Measurements from ENCODE around the gene TAC3.
"Not testable (repeated sequence)": the region's sequence is repeated elsewhere in the genome, so short reads cannot be mapped to it uniquely, and the experiment has no call there.

TAC3 gene

DNA sequence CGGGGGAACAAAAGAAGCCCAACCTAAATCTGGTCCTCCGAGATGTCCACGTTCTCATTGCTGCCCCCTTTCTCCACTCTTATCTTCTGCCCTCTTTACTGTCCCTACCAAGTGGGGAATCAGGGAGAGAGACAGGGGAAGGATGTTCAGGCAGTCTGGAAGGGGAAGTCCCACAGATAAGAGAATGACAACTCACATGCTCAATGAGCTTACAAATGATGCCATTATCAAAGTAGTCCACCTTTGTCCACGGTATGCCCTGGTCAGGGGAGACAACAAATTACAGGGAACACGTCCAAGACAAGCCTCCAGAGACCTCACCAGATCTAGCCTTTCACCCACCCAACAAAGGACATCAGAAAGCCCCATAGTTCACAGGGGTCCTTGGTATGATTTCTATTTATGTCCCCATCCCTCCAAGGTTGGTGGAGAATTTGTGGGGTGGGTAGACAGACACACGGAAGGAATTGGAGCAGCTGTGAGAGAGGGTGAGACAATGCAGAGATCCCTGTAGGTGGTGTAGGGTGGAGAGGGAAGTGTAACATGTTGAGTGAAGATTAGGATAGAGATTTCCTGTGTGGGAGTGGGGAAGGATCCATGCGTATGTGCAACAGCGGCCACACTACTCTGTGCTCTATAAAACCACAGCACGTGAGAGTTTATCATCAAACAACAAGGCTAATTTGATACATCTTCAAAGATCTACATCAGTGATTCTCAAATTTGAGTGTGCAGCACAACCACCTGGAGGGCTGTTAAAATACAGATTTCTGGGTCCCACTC lies 22.9 kb upstream of the TAC3 start:
- in situ Hi-C loops (cut with MboI; ENCODE audit: low pct_unique_long_range_greater_than_20kb, low sequenced_read_pairs), result no loop called here
- no peak for DNase-seq

DNA sequence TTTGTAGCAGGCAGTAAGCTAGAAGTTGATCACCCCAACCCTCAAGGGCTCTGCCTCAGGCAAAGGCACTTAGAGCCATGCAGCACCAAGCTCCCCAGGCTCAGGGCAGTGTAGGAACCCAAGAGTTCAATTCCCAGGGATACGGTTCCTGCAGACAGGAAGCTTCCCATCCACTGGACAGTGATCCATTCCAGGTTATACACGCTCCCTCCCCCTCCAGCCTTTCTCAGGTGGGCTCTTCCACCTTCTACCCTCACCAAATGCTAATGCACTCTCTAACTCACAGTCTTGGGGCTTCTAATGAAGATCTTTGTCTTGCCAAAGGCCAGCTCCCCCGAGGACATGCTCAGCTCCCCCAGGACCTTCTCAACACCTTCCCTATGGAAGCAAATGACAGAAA lies 20.9 kb upstream of the TAC3 start:
- no peak for DNase-seq
- in situ Hi-C loops (cut with MboI; ENCODE audit: low pct_unique_long_range_greater_than_20kb, low sequenced_read_pairs), result no loop called here

DNA sequence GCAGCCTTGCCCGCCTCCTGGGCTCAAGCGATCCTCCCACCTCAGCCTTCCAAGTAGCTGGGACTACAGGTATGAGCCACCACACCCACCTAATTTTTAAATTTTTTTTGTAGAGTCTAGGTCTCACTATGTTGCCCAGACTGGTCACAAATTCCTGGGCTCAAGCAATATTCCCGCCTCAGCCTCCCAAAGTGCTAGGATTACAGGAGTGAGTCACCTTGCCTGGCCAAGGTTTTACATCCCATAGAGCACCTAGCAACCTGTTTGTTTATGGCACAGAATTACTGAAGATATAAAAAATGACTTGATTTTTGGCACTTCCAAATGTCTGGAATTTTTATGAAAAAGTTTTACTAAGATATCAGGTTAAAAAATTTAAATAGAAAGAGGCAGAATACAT lies 17.1 kb upstream of the TAC3 start:
- no peak for DNase-seq
- in situ Hi-C loops (cut with MboI; ENCODE audit: low pct_unique_long_range_greater_than_20kb, low sequenced_read_pairs), result no loop called here

DNA sequence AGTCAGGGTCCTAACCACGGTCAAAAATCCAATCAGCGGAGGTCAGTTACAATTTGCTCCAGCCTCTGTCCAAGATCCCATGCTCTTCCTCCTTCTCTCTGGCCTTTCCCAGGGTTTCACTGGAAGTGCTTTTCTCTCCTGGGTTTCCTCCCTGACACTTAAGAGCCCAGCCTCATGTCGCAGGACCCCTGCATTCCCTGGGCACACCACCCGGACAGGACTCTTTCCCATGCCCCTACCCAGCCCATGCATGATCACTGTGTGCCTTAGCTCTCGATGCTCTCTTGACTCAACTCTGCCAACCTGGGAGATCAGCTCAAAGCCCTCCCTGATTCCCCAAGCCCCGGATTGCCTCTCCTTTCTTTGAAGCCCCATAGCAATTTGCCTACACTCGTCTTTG lies 15.5 kb upstream of the TAC3 start:
- DNase-seq, result no peak
- in situ Hi-C loops (cut with MboI; ENCODE audit: low pct_unique_long_range_greater_than_20kb, low sequenced_read_pairs), result no loop called here

DNA sequence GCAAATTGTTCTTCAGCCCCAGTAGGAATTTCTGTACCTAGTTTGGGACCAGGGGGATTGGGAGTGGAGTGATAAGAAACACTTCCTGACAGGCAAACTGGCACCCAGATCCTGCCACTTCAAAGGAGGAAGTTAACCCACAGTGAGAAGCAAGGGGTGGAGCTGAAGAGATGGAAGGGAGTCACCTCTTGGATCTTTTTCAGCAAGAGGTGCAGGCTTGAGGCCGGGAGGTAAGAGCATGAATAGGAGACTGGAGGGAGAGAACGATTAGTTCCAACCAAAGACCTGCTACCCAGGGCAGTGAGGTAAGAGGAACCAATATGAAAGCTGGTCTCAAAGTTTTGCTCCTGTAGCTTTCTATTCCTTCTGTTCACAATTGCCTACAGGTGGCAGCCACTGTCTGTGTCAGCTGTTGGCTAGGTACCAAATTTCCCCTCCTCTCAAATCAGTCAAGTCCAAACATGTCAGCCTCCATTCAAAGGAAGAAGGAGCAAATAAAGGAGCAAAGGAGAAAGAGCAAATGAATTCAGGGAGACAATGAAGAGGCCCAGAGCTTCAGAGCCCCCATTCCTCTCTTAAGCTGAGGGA lies 14.9 kb upstream of the TAC3 start:
- peak; percentile 75 for DNase-seq
- in situ Hi-C loops (cut with MboI; ENCODE audit: low pct_unique_long_range_greater_than_20kb, low sequenced_read_pairs), result no loop called here

DNA sequence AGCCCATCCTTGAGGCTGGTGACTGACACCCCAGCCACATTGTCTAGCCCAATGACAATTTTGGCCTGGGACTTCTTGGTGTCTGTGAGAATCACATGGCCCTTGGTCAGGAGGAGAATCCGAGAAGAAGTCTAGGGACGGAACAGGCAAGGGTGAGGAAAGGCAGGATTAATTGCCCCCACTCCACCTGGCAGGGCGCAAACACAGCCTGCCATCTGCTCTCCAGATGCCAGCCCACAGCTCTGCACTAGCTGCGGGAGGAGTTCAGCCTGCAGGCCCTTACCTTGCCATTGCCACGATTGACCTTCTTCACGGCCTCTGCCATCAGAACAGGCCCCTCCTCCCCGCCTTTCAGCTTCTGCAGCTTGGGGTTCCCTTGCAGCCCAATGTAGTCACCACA lies 13.1 kb upstream of the TAC3 start:
- no peak for DNase-seq
- in situ Hi-C loops (cut with MboI; ENCODE audit: low pct_unique_long_range_greater_than_20kb, low sequenced_read_pairs), result no loop called here

DNA sequence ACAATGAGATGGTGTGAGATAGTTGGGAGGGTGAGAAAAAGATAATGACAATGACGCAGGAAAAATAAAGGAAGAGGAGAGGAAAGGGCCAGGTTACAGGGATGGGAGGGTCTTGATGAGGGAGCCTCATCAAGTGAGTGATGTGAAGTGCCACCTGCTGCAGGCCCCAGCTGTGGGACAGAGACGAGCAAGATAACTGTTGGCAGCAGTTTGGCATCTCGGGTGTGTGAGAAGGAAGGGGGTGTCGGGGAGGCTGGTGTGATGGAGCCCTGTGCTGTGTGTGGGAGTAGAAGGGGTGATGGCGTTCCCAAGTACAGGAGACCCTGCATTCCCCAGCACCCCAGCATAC lies 11.4 kb upstream of the TAC3 start:
- no peak for DNase-seq
- in situ Hi-C loops (cut with MboI; ENCODE audit: low pct_unique_long_range_greater_than_20kb, low sequenced_read_pairs), result no loop called here

DNA sequence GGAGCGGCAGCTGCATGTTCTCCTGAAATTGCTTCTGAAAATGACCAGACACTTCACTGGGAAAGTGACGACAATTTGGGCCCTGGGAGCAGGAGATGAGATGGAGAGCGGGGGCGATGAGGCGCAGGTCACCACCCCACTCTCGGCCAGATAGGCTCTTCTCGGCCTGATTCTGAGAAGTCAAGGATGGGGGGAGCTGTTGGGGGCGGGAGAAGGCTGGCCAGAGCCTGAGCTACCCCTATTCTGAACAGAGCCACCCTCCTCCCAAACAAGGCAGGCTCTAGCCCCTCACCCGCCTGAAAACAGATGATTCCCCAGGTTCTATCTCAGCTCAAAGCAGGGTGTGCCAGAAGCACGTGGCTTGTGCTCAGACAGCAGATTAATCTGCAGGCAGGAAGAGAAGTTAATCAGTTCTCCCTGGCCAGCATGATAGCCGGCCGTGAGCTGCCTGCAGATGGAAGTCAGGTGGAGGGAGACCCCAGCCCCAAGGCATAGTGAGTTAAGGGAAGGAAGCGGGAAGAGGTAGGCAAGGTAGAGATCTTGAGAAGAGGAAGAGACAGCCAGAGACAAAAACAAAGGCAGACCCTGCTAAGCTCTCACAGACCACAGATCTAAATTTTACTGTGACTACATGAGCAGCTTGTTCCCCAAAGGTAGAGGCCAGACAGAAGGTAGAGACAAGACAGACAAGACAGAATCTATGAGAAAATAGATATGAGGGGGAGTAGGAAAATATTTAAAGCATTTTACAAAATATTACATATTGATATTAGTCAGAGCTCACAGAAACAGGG lies 10.9 kb upstream of the TAC3 start:
- DNase-seq, result peak; percentile 35
- in situ Hi-C loops (cut with MboI; ENCODE audit: low pct_unique_long_range_greater_than_20kb, low sequenced_read_pairs), result no loop called here

DNA sequence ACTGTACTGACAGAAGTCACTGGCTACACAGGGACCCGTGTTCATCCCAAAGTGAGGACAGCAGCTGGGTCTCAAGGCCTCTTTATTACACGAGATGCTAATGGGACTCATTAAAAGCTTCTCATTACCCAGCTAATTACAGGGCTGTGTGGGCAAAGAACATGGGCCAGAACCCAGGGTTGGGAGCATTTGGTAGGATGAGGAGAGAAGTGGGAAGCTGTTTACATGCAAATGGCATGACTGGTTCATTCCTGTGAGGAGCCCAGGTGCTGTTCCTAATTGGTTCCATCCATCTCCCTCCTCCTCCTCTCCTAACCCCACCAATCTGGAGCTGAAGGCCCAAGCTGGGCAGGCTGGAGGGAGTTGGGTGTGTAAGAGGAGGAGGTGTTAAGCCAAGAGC lies 8.9 kb upstream of the TAC3 start:
- in situ Hi-C loops (cut with MboI; ENCODE audit: low pct_unique_long_range_greater_than_20kb, low sequenced_read_pairs), result no loop called here
- no peak for DNase-seq

DNA sequence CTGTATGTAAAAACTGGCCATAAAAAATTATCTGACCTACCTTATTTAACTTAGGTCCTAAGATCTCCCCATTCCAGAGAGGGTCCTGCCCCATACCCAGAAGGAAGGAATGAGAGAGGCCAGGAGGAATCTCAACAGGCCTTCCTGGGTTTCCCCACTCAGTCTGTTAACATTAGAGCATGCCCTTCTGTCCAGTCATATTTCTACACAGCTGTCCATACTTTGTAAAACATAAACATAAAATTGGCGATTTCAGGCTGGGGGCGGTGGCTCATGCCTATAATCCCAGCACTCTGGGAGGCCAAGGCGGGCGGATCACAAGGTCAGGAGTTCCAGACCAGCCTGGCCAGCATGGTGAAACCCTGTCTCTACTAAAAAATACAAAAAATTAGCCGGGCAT lies 6.0 kb upstream of the TAC3 start:
- DNase-seq; in situ Hi-C loops (cut with MboI; ENCODE audit: low pct_unique_long_range_greater_than_20kb, low sequenced_read_pairs): not testable (repeated sequence)

DNA sequence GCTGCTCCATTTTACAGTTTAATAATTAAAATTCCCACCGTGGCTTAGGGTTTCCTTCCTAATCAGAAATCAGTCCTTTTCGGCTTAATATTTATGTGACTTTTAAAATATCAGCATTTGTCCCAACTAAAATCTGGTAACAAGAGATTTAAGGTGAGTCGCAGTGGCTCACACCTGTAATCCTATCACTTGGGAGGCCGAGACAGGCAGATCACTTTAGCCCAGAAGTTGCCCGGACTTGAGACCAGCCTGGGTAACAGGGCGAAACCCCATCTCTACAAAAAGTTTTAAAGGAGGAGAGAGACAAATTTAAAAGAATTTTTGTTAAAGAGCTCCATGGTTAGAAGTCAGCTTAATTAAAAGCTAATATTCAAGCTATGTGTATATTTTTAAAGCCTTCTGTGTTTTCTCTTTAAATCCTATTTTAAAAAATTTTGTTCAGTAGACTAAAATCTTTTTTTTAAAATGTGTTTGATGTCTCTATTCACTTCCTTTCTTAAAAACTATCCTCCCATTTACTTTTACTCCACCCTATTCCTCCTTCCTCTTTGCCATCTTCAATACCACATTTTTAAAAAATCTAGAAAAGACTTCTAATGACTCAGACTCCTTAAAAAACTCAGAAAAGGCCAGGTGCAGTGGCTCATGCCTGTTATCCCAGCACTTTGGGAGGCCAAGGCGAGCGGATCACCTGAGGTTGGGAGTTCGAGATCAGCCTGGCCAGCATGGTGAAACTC lies 3.8 kb upstream of the TAC3 start:
- no peak for DNase-seq
- in situ Hi-C loops (cut with MboI; ENCODE audit: low pct_unique_long_range_greater_than_20kb, low sequenced_read_pairs), result loop anchor here (10.0 kb wide), 1 partner anchor 85 kb away; no protein-coding TSS in a partner anchor

DNA sequence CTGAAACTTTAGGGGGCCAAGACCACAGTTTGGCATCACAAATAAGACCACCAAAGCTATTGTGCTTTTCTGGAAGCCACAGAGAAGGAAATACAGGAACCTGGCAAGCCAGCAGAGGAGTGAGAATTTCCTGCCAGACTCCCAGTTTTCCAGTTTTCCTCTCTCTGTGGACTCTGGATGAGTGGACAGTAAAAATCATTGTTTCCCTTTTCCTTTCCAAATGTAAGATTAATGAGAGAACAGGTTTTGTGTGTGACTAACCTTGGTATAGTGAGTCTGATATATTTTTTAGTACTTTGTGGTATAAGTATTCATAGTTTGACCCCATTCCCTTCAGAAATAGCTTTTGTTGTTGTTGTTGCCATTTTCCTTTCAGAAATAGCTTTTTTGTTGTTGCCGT lies 2.6 kb upstream of the TAC3 start:
- in situ Hi-C loops (cut with MboI; ENCODE audit: low pct_unique_long_range_greater_than_20kb, low sequenced_read_pairs), result loop anchor here (10.0 kb wide), 1 partner anchor 86 kb away; no protein-coding TSS in a partner anchor
- DNase-seq, result no peak

DNA sequence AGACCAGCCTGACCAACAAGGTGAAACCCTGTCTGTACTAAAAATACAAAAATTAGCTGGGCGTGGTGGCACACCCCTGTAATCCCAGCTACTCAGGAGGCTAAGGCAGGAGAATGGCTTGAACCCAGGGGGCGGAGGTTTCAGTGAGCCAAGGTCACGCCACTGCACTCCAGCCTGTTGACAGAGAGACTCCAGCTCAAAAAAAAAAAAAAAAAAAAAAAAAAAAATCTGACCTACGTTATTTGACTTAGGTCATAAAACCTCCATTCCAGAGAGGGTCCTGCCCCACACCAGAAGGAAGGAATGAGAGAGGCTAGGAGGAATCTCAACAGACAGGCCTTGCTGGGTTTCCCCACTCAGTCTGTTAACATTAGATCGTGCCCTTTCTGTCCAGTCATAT lies 2.0 kb upstream of the TAC3 start:
- not testable (repeated sequence) for DNase-seq
- in situ Hi-C loops (cut with MboI; ENCODE audit: low pct_unique_long_range_greater_than_20kb, low sequenced_read_pairs), result loop anchor here (10.0 kb wide), 1 partner anchor 86 kb away; no protein-coding TSS in a partner anchor

DNA sequence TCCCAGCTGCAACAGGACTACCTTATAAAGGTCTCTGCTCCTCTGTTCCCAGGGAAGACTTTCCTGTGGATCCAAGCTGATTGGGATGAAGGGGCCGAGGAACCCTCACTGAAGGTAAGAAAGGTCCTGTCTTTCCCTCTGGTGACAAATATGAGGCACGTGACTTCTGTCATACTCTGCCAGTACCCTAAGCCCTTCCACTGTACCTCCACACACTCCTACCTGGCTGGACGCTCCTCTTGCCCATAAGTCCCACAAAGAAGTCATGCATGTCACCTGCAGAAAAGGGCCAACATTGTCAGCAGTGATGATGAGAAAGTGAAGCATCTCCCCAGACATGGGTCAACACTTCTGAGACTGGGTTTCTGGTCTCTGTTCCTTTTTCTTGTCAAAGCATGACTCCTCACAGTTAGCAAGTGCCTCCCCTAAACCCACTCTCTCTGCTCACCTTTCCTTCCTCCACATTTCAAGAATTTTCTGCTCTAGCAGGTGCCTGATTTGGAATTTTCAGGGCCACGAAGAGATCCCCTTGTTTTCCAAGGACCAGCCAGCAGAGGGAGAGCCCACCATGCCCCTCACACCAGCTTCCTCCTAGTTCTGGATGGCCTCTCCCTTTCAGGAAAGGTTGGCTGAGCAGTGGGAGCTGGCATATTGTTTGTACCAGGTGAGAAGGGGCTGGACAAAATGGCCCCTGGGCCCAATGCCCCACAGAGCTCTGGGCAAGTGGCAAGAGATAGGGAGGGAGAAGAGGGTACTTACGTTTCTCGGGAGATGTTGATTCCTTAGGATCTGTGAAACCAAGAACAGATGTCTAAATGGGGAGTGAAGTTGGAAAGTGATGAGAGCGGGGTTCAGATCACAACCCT lies 3.5 kb downstream of the TAC3 start:
- no peak for DNase-seq
- in situ Hi-C loops (cut with MboI; ENCODE audit: low pct_unique_long_range_greater_than_20kb, low sequenced_read_pairs), result loop anchor here (10.0 kb wide), 1 partner anchor 92 kb away; no protein-coding TSS in a partner anchor

DNA sequence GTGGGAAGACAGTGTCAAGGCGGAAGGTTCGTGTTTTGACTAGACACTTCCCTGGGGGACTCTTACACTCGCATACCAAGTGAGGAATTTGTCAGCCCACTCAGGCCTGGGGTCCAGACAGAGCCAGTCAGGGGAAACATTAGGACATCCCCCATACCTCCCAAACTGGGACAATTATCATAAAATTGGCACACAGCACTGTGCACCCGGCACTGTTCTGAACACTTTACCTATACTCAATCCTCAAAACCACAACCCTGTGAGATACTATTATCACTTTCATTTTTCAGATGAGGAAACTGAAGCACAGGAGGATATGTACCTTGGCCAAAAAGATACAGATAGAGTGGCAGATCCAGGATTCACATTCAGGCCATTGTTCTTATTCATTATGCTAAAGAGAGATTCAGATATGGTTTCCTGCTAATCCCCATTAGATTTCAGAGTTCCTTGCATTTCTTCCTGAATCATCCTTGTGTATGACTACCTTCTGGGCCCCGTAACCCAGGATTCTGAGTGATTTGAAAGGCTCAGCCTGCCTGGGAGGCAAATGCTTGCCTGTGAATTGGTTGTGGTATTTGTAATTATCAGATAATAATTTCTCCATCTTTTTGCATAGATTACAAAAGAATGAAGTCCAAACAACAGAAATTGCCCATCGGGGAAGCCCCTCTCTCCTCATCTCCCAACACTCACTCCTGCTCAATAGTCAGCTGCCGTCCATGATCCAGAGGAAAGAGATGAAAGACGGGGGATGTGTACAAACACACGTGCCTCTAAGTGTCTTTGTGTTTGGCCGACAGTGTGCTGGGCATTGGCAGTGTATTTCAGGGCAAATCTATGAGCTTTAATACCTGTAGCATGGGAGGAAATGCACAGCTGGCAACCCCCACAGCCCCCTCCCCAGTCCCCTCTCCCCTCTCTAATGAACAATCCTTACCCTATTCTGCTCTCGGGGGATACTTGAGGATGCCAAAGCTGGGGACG lies 4.6 kb downstream of the TAC3 start:
- no peak for DNase-seq
- in situ Hi-C loops (cut with MboI; ENCODE audit: low pct_unique_long_range_greater_than_20kb, low sequenced_read_pairs), result loop anchor here (10.0 kb wide), 1 partner anchor 93 kb away; no protein-coding TSS in a partner anchor

DNA sequence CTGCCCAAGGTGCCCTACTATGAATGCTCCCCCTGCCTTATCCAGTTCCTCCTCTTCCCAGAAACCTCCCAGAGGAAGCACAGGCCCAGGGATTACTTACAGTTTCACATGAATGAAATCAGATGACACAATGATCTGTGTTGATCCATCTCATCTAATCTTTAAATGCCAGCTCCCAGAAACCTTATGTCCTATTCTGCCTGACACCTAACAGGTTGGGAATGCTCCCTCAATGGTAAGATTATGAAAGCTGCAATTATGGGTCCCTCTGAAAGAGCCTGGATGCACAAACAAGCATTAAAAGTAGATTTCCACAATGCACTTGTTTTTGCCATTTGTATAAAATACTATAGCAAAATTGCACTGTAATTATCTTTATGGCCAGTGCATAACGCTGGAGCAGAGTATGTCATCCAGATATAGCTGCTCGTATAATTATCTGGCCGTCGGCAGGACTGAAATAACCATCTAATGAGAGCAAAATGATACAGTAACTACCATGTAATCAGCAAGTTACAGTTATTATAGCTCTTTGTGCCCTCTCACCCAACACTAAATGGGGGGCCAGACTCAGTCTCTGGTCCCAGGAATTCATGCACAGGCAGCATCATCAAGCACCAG lies 5.6 kb downstream of the TAC3 start:
- no peak for DNase-seq

More for the DNA sequence above, 5.6 kb downstream of the TAC3 start:
- in situ Hi-C loops (cut with MboI; ENCODE audit: low pct_unique_long_range_greater_than_20kb, low sequenced_read_pairs), result loop anchor here (10.0 kb wide), 1 partner anchor 94 kb away; no protein-coding TSS in a partner anchor
